ENCODE results near the gene RYR3.

Gene RYR3

DNA sequence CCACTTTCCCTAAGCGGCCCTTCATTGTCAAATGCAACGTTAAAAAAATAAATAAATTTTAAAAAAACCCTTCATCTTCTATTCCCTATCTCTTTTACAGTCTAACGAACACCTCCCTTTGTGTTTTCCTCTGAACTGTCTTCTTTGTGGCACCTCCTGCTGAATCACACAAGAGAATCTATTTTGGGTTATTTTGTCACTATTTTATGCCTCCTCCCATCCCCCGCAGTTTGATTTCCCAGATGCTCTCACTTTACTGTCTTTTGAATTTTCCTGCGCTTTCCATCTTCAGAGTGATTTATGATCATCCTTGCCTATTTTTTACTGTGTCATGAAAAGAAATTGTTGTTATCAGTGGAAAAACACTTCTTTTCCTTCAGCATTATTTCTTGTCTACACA lies 32.5 kb downstream of the RYR3 start (continued):
- TF ChIP-seq, protein P1, sequence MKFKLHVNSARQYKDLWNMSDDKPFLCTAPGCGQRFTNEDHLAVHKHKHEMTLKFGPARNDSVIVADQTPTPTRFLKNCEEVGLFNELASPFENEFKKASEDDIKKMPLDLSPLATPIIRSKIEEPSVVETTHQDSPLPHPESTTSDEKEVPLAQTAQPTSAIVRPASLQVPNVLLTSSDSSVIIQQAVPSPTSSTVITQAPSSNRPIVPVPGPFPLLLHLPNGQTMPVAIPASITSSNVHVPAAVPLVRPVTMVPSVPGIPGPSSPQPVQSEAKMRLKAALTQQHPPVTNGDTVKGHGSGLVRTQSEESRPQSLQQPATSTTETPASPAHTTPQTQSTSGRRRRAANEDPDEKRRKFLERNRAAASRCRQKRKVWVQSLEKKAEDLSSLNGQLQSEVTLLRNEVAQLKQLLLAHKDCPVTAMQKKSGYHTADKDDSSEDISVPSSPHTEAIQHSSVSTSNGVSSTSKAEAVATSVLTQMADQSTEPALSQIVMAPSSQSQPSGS (tag by site-specific recombination; IDR thresholded peaks at IDR 0.05; ENCODE audit: low read depth) = no peak
- TF ChIP-seq ZNF530 (tag by site-specific recombination; IDR thresholded peaks at IDR 0.05; ENCODE audit: low read depth) (no peak), ZNF202 (tag by site-specific recombination; IDR thresholded peaks at IDR 0.05; ENCODE audit: borderline replicate concordance) (no peak), SETDB1 (IDR thresholded peaks at IDR 0.05; ENCODE audit: insufficient read length, low read length) (no peak), GFI1B (tag by site-specific recombination; IDR thresholded peaks at IDR 0.05) (no peak), ZNF302 (tag by site-specific recombination; IDR thresholded peaks at IDR 0.05; ENCODE audit: low read depth) (no peak)
- TF ChIP-seq, protein P2, sequence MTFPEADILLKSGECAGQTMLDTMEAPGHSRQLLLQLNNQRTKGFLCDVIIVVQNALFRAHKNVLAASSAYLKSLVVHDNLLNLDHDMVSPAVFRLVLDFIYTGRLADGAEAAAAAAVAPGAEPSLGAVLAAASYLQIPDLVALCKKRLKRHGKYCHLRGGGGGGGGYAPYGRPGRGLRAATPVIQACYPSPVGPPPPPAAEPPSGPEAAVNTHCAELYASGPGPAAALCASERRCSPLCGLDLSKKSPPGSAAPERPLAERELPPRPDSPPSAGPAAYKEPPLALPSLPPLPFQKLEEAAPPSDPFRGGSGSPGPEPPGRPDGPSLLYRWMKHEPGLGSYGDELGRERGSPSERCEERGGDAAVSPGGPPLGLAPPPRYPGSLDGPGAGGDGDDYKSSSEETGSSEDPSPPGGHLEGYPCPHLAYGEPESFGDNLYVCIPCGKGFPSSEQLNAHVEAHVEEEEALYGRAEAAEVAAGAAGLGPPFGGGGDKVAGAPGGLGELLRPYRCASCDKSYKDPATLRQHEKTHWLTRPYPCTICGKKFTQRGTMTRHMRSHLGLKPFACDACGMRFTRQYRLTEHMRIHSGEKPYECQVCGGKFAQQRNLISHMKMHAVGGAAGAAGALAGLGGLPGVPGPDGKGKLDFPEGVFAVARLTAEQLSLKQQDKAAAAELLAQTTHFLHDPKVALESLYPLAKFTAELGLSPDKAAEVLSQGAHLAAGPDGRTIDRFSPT (tag by site-specific recombination; IDR thresholded peaks at IDR 0.05) = no peak
- TF ChIP-seq, protein P3, sequence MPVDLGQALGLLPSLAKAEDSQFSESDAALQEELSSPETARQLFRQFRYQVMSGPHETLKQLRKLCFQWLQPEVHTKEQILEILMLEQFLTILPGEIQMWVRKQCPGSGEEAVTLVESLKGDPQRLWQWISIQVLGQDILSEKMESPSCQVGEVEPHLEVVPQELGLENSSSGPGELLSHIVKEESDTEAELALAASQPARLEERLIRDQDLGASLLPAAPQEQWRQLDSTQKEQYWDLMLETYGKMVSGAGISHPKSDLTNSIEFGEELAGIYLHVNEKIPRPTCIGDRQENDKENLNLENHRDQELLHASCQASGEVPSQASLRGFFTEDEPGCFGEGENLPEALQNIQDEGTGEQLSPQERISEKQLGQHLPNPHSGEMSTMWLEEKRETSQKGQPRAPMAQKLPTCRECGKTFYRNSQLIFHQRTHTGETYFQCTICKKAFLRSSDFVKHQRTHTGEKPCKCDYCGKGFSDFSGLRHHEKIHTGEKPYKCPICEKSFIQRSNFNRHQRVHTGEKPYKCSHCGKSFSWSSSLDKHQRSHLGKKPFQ (tag by site-specific recombination; IDR thresholded peaks at IDR 0.05) = no peak

- TF ChIP-seq ZNF133 (tag by site-specific recombination; IDR thresholded peaks at IDR 0.05) (no peak), MZF1 (tag by site-specific recombination; IDR thresholded peaks at IDR 0.05; ENCODE audit: borderline replicate concordance) (no peak), ZNF37A (tag by site-specific recombination; IDR thresholded peaks at IDR 0.05) (no peak)
- CTCF ChIA-PET = interaction anchor here (1.3 kb wide), 1 partner anchor 10 kb away, joined by 3 read pairs; no protein-coding TSS in a partner anchor
- Histone ChIP-seq H3K4me3 (ENCODE audit: low read depth, low read length) (no peak overlapping the region), H3K9me3 (ENCODE audit: control insufficient read depth, insufficient read depth, low read depth, low read length) (no peaks in the 10 kb centered on the region), H3K36me3 (ENCODE audit: control insufficient read depth in 2 of 2, insufficient read depth in 1 of 2, low read length in 2 of 2) (no peaks in the 10 kb centered on the region), H3K4me1 (ENCODE audit: control insufficient read depth, insufficient read depth, low read length) (no peaks in the 10 kb centered on the region), H3K27ac (ENCODE audit: extremely low read depth, low read depth, low read length) (no peak overlapping the region)
- POLR2A ChIA-PET = no interaction called here
Observed at GRCh38 chr15:33344111-33344510, 33.3 kb downstream of the RYR3 start.

GRCh38 chr15:33344530-33344929 lies 33.8 kb downstream of the RYR3 start:
- Histone ChIP-seq H3K4me1 (ENCODE audit: control insufficient read depth, insufficient read depth, low read length) (no peaks in the 10 kb centered on the region), H3K9me3 (ENCODE audit: control insufficient read depth, insufficient read depth, low read depth, low read length) (no peaks in the 10 kb centered on the region), H3K36me3 (ENCODE audit: control insufficient read depth in 2 of 2, insufficient read depth in 1 of 2, low read length in 2 of 2) (no peaks in the 10 kb centered on the region), H3K4me3 (ENCODE audit: low read depth, low read length) (no peak overlapping the region), H3K27ac (ENCODE audit: extremely low read depth, low read depth, low read length) (no peak overlapping the region)
- CTCF ChIA-PET = interaction anchor here (1.3 kb wide), 1 partner anchor 10 kb away, joined by 3 read pairs; no protein-coding TSS in a partner anchor
- POLR2A ChIA-PET = no interaction called here
- TF ChIP-seq ZNF843 (tag by site-specific recombination; IDR thresholded peaks at IDR 0.05) (no peak), KLF7 (tag by site-specific recombination; IDR thresholded peaks at IDR 0.05; ENCODE audit: borderline replicate concordance) (no peak), SCRT2 (tag by site-specific recombination; IDR thresholded peaks at IDR 0.05) (no peak), ZSCAN23 (tag by site-specific recombination; IDR thresholded peaks at IDR 0.05) (no peak), ZNF549 (tag by site-specific recombination; IDR thresholded peaks at IDR 0.05) (no peak), PRDM6 (tag by site-specific recombination; IDR thresholded peaks at IDR 0.05) (no peak), ZNF391 (tag by site-specific recombination; IDR thresholded peaks at IDR 0.05; ENCODE audit: borderline replicate concordance, low read depth) (no peak), ZNF121 (tag by site-specific recombination; IDR thresholded peaks at IDR 0.05) (no peak), ZNF266 (tag by site-specific recombination; IDR thresholded peaks at IDR 0.05; ENCODE audit: low read depth) (no peak), ZNF571 (tag by site-specific recombination; IDR thresholded peaks at IDR 0.05) (no peak), KLF1 (tag by site-specific recombination; IDR thresholded peaks at IDR 0.05) (no peak), TSHZ1 (tag by site-specific recombination; IDR thresholded peaks at IDR 0.05; ENCODE audit: borderline replicate concordance) (no peak), BCL11B (tag by site-specific recombination; IDR thresholded peaks at IDR 0.05; ENCODE audit: low read depth) (no peak)

Data from HEK293 (cell line).